Esophagus squamous epithelium (tissue), 4 donors: ENCODE measurements around the gene PDLIM5.

ENCODE experiments used
- POLR2A ChIP-seq, 4 donors: fragments of 450-650 bp; IDR thresholded peaks; one replicate each; pipeline ENCODE4 v1.6.1; 2017; ENCODE audit warnings: antibody characterized with exemption in 4 of 4, mild to moderate bottlenecking in 4 of 4, moderate library complexity in 3 of 4
- TF ChIP-seq, protein P1 (sequence below), 6 experiments: fragments of 450-650 bp in 4 of 6; fragments of 200-600 bp in 2 of 6; sonication (generic) in 2 of 6; IDR thresholded peaks; one replicate each; pipeline ENCODE4 v1.5.1; 2016 to 2019; ENCODE audit warnings: antibody characterized with exemption in 6 of 6, mild to moderate bottlenecking in 4 of 6, moderate library complexity in 4 of 6

- TF ChIP-seq, protein P1, sequence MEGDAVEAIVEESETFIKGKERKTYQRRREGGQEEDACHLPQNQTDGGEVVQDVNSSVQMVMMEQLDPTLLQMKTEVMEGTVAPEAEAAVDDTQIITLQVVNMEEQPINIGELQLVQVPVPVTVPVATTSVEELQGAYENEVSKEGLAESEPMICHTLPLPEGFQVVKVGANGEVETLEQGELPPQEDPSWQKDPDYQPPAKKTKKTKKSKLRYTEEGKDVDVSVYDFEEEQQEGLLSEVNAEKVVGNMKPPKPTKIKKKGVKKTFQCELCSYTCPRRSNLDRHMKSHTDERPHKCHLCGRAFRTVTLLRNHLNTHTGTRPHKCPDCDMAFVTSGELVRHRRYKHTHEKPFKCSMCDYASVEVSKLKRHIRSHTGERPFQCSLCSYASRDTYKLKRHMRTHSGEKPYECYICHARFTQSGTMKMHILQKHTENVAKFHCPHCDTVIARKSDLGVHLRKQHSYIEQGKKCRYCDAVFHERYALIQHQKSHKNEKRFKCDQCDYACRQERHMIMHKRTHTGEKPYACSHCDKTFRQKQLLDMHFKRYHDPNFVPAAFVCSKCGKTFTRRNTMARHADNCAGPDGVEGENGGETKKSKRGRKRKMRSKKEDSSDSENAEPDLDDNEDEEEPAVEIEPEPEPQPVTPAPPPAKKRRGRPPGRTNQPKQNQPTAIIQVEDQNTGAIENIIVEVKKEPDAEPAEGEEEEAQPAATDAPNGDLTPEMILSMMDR (IDR thresholded peaks at IDR 0.05) = no peak
- TF ChIP-seq POLR2A (IDR thresholded peaks at IDR 0.05) = no peak
Measured at GRCh38 chr4:94701631-94702300, 250.0 kb downstream of the PDLIM5 start.
